K562 (cell line): ENCODE results near the gene GLI1. TPM values are rescaled to one million over a fixed set of nuclear protein-coding genes. Genes with fewer than 3 reads are reported as not detected.

ENCODE experiments used
- ARID1B ChIP-seq: fragments of 450-650 bp; IDR thresholded peaks from 2 replicates; pipeline ENCODE4 v1.6.1; 2016; ENCODE audit warnings: antibody characterized with exemption, mild to moderate bottlenecking, inconsistent platforms
- BMI1 ChIP-seq: fragments of 150-350 bp; IDR thresholded peaks from 2 replicates; pipeline ENCODE4 v1.6.1; 2014; ENCODE audit warnings: low read length
- COPS2 ChIP-seq: fragments of 450-650 bp; conservative IDR thresholded peaks from 2 replicates; pipeline ENCODE4 v1.6.1; 2016; ENCODE audit warnings: mild to moderate bottlenecking, moderate library complexity
- EZH2 ChIP-seq: IDR thresholded peaks from 2 replicates; pipeline ENCODE4 v1.6.1; 2012; ENCODE audit warnings: low read depth, mild to moderate bottlenecking, inconsistent platforms, low read length, borderline replicate concordance
- GABPB2 ChIP-seq: fragments of 250-450 bp; sonication (Bioruptor Pico); conservative IDR thresholded peaks from 2 replicates; pipeline ENCODE4 v1.5.1; 2021; ENCODE audit warnings: mild to moderate bottlenecking
- GATA2 ChIP-seq: sonication (generic); formaldehyde crosslinking; IDR thresholded peaks from 2 replicates; pipeline ENCODE4 v1.4.0; 2020; ENCODE audit warnings: mild to moderate bottlenecking, missing genetic modification reagents
- IRF2 ChIP-seq: sonication (generic); formaldehyde crosslinking; IDR thresholded peaks from 2 replicates; pipeline ENCODE4 v1.8.1; 2022; ENCODE audit warnings: mild to moderate bottlenecking, missing genetic modification reagents
- MECOM ChIP-seq: fragments of 250-450 bp; sonication (Bioruptor Pico); IDR thresholded peaks from 2 replicates; pipeline ENCODE4 v1.8.0; 2022; ENCODE audit warnings: inconsistent platforms
- MEF2D ChIP-seq: conservative IDR thresholded peaks from 2 replicates; pipeline ENCODE4 v1.6.1; 2016; ENCODE audit warnings: low read depth, missing genetic modification characterization, missing compliant biosample characterization
- MEIS2 ChIP-seq: fragments of 450-650 bp; IDR thresholded peaks from 2 replicates; pipeline ENCODE4 v1.6.1; 2014; ENCODE audit warnings: mild to moderate bottlenecking; ENCODE audit not compliant: partially characterized antibody
- NBN ChIP-seq: fragments of 450-650 bp; IDR thresholded peaks from 2 replicates; pipeline ENCODE4 v1.6.1; 2016; ENCODE audit warnings: low read depth, mild to moderate bottlenecking
- NR0B1 ChIP-seq: fragments of 450-650 bp; IDR thresholded peaks from one replicate; pipeline ENCODE4 v1.6.1; 2018; ENCODE audit warnings: mild to moderate bottlenecking, moderate library complexity; ENCODE audit not compliant: partially characterized antibody
- NR3C1 ChIP-seq: sonication (generic); formaldehyde crosslinking; IDR thresholded peaks from 2 replicates; pipeline ENCODE4 v1.8.1; 2022; ENCODE audit warnings: missing genetic modification reagents
- SMARCA4 ChIP-seq: fragments of 450-650 bp; IDR thresholded peaks from 2 replicates; pipeline ENCODE4 v1.6.1; 2016
- SP1 ChIP-seq: sonication (generic); formaldehyde crosslinking; IDR thresholded peaks from 2 replicates; pipeline ENCODE4 v1.8.1; 2022; ENCODE audit warnings: mild to moderate bottlenecking, missing genetic modification reagents
- TCF7L2 ChIP-seq: fragments of 150-350 bp; IDR thresholded peaks from 2 replicates; pipeline ENCODE4 v1.6.1; 2016; ENCODE audit warnings: low read depth, mild to moderate bottlenecking, low read length, moderate library complexity
- TRIM28 ChIP-seq: fragments of 450-650 bp; IDR thresholded peaks from 2 replicates; pipeline ENCODE4 v1.6.1; 2017
- ZBTB17 ChIP-seq: fragments of 450-650 bp; formaldehyde crosslinking; IDR thresholded peaks from 2 replicates; pipeline ENCODE4 v1.4.0; 2020; ENCODE audit warnings: mild to moderate bottlenecking
- ZNF316 ChIP-seq: fragments of 450-650 bp; IDR thresholded peaks from 2 replicates; pipeline ENCODE4 v1.6.1; 2016
- ZNF561 ChIP-seq: fragments of 450-650 bp; formaldehyde crosslinking; conservative IDR thresholded peaks from 2 replicates; pipeline ENCODE4 v1.4.0; 2020; ENCODE audit warnings: mild to moderate bottlenecking, moderate library complexity
- ZNF57 ChIP-seq: fragments of 450-650 bp; formaldehyde crosslinking; IDR thresholded peaks from 2 replicates; pipeline ENCODE4 v1.4.0; 2020; ENCODE audit warnings: mild to moderate bottlenecking, moderate library complexity
- ZNF696 ChIP-seq: fragments of 250-450 bp; sonication (Bioruptor Pico); conservative IDR thresholded peaks from 2 replicates; pipeline ENCODE4 v1.4.0; 2020; ENCODE audit warnings: mild to moderate bottlenecking, moderate library complexity
- ZNF75A ChIP-seq: fragments of 450-650 bp; formaldehyde crosslinking; IDR thresholded peaks from 2 replicates; pipeline ENCODE4 v1.4.0; 2020; ENCODE audit warnings: mild to moderate bottlenecking
- polyA plus RNA-seq, 8 experiments: library from polyadenylated mRNA; depleted of rRNA in 4 of 8; stranded (reverse) in 5 of 8; unstranded in 3 of 8; fragments of >200 nt; fragmentation: Nextera tagmentation in 2 of 8; fragmentation: Illumina TruSeq in 1 of 8; extraction: Ambion mirVana in 2 of 8; extraction: Trizol in 1 of 8; gene quantifications; 2 replicates each; pipeline versions ENCODE4 v1.2.1 to v1.2.3, GENCODE V29; 2011 to 2014; ENCODE audit warnings: inconsistent platforms in 1 of 8, missing spikeins in 1 of 8
- total RNA-seq, 7 experiments: library from RNA; depleted of rRNA in 6 of 7; stranded (reverse); fragments of >200 nt in 6 of 7; fragmentation: Illumina TruSeq in 2 of 7; extraction: Trizol in 2 of 7; gene quantifications; 2 replicates each; pipeline versions ENCODE4 v1.2.1 to v1.2.3, GENCODE V29; 2011 to 2021; ENCODE audit warnings: low replicate concordance in 1 of 7
- TF ChIP-seq, protein P1 (sequence below): IDR thresholded peaks from 2 replicates; pipeline ENCODE4 v1.6.1; 2016; ENCODE audit warnings: missing genetic modification characterization, missing compliant biosample characterization
- TF ChIP-seq, protein P2 (sequence below): fragments of 450-650 bp; formaldehyde crosslinking; IDR thresholded peaks from 2 replicates; pipeline ENCODE4 v1.4.0; 2020; ENCODE audit warnings: mild to moderate bottlenecking, moderate library complexity
- TF ChIP-seq, protein P3 (sequence below): fragments of 250-450 bp; sonication (Bioruptor Pico); IDR thresholded peaks from 2 replicates; pipeline ENCODE4 v1.8.0; 2022; ENCODE audit warnings: moderate library complexity, mild to moderate bottlenecking, inconsistent platforms

GLI1 gene
- total and polyA plus RNA-seq, 9 of the 15 experiments (the other 6 are each of a cell fraction or from before 2014, with no cell fraction given) = 0.24 to 3.7 (median 0.61) TPM

DNA sequence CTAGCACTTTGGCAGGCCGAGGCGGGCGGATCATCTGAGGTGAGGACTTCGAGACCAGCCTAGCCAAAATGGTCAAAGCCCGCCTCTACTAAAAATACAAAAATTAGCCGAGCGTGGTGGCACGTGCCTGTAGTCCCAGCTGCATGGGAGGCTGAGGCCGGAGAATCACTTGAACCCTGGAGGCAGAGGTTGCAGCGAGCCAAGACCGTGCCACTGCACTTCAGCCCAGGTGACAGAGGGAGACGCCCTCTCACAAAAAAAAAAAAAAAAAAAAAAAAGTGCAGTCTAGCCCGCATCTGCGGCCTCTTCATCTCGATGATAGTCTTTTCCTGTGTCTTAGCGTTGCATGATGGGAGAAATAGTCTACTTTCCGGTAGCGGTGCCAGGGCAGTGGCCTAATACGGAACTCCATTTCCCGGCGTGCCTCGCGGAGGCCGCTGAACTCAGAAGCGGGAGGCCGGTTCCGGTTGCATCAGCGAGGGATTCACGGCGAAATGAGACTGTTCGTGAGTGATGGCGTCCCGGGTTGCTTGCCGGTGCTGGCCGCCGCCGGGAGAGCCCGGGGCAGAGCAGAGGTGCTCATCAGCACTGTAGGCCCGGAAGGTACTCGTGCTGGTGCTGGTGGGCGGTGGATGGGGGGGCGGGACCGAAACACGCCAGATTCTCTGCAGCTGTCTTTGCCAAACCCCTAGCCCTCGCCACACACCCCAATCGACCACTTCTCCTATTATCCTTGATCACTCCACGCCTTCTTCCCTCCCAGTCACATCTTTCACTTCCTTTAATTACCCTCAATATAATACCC is 28.2 kb downstream of the GLI1 start, which contains the start of gene MARS1 (continued):
- TF ChIP-seq NR0B1 (no peak), ARID1B (peak; percentile 35; the same call in 1 of the 2 replicates), TRIM28 (no peak), ZNF561 (CRISPR knock-in tag) (no peak), COPS2 (no peak), ZNF57 (no peak), ZNF75A (CRISPR knock-in tag) (no peak), GABPB2 (CRISPR knock-in tag) (no peak), MECOM (CRISPR knock-in tag) (no peak), IRF2 (no peak), ZBTB17 (CRISPR knock-in tag) (peak; percentile 46; the same call in 1 of the 2 replicates), ZNF696 (no peak), BMI1 (no peak), MEIS2 (no peak), SP1 (CRISPR knock-in tag) (peak; percentile 52; the same call in 1 of the 2 replicates), NR3C1 (no peak), TCF7L2 (no peak), EZH2 (no peak), MEF2D (0 out of 2 replicates have a peak, but pooled peaks have one; percentile 11), SMARCA4 (peak; percentile 49; the same call in 1 of the 2 replicates), GATA2 (no peak), NBN (0 out of 2 replicates have a peak, but pooled peaks have one; percentile 15), ZNF316 (no peak)
- TF ChIP-seq, protein P1, sequence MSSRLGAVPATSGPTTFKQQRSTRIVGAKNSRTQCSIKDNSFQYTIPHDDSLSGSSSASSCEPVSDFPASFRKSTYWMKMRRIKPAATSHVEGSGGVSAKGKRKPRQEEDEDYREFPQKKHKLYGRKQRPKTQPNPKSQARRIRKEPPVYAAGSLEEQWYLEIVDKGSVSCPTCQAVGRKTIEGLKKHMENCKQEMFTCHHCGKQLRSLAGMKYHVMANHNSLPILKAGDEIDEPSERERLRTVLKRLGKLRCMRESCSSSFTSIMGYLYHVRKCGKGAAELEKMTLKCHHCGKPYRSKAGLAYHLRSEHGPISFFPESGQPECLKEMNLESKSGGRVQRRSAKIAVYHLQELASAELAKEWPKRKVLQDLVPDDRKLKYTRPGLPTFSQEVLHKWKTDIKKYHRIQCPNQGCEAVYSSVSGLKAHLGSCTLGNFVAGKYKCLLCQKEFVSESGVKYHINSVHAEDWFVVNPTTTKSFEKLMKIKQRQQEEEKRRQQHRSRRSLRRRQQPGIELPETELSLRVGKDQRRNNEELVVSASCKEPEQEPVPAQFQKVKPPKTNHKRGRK = no peak
- TF ChIP-seq, protein P2, sequence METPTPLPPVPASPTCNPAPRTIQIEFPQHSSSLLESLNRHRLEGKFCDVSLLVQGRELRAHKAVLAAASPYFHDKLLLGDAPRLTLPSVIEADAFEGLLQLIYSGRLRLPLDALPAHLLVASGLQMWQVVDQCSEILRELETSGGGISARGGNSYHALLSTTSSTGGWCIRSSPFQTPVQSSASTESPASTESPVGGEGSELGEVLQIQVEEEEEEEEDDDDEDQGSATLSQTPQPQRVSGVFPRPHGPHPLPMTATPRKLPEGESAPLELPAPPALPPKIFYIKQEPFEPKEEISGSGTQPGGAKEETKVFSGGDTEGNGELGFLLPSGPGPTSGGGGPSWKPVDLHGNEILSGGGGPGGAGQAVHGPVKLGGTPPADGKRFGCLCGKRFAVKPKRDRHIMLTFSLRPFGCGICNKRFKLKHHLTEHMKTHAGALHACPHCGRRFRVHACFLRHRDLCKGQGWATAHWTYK (CRISPR knock-in tag) = 0 out of 2 replicates have a peak, but pooled peaks have one; percentile 16
- TF ChIP-seq, protein P3, sequence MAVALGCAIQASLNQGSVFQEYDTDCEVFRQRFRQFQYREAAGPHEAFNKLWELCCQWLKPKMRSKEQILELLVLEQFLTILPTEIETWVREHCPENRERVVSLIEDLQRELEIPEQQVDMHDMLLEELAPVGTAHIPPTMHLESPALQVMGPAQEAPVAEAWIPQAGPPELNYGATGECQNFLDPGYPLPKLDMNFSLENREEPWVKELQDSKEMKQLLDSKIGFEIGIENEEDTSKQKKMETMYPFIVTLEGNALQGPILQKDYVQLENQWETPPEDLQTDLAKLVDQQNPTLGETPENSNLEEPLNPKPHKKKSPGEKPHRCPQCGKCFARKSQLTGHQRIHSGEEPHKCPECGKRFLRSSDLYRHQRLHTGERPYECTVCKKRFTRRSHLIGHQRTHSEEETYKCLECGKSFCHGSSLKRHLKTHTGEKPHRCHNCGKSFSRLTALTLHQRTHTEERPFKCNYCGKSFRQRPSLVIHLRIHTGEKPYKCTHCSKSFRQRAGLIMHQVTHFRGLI = no peak
